HEK293 (cell line): ENCODE data around the gene SPON1.

Experiments
- CTCF ChIA-PET: fragments of 350-600 bp; formaldehyde crosslinking; extraction: SDS; loops from one replicate; lab custom pipeline; 2021; ENCODE audit warnings: antibody characterized with exemption; lab: Yijun Ruan, JAX
- POLR2A ChIA-PET: fragments of 300-600 bp; formaldehyde crosslinking; extraction: SDS; loops from one replicate; lab custom pipeline; 2020; ENCODE audit warnings: antibody characterized with exemption, inconsistent platforms; lab: Yijun Ruan, JAX
- H3K27ac ChIP-seq: fragments of 200-500 bp; sonication (Bioruptor generic); 2 replicates; pipeline ENCODE4 v1.5.1; 2014; ENCODE audit warnings: low read depth, low read length, control low read depth, inconsistent platforms; ENCODE audit errors: extremely low read depth
- H3K36me3 ChIP-seq, 2 experiments: fragments of 200-500 bp in 1 of 2; sonication (Bioruptor generic) in 1 of 2; 1 replicate in 1 of 2; 2 replicates in 1 of 2; pipeline ENCODE4 v1.5.1; 2014 to 2017; ENCODE audit warnings: inconsistent platforms in 2 of 2, low read length in 2 of 2; ENCODE audit not compliant: control insufficient read depth in 2 of 2, insufficient read depth in 1 of 2
- H3K4me1 ChIP-seq: fragments of 200-500 bp; sonication (Bioruptor generic); 2 replicates; pipeline ENCODE4 v1.5.1; 2014; ENCODE audit warnings: mild to moderate bottlenecking, low read length, inconsistent platforms; ENCODE audit not compliant: control insufficient read depth, insufficient read depth
- H3K4me3 ChIP-seq: 2 replicates; pipeline ENCODE4 v1.5.1; 2011; ENCODE audit warnings: low read depth, mild to moderate bottlenecking, control low read depth, low read length, moderate library complexity
- H3K9me3 ChIP-seq: fragments of 200-500 bp; sonication (Bioruptor generic); 2 replicates; pipeline ENCODE4 v1.5.1; 2014; ENCODE audit warnings: low read depth, low read length, inconsistent platforms; ENCODE audit not compliant: control insufficient read depth, insufficient read depth
- IKZF3 ChIP-seq: fragments of 450-650 bp; IDR thresholded peaks from 2 replicates; pipeline ENCODE4 v1.5.0; 2018; ENCODE audit warnings: missing biosample characterization, mild to moderate bottlenecking, missing genetic modification characterization, moderate library complexity
- MZF1 ChIP-seq: fragments of 450-650 bp; formaldehyde crosslinking; IDR thresholded peaks from 2 replicates; pipeline ENCODE4 v1.5.1; 2017; ENCODE audit warnings: missing biosample characterization, missing genetic modification characterization, borderline replicate concordance
- PRDM2 ChIP-seq: fragments of 450-650 bp; formaldehyde crosslinking; IDR thresholded peaks from 2 replicates; pipeline ENCODE4 v1.5.1; 2016; ENCODE audit warnings: missing biosample characterization, missing genetic modification characterization, borderline replicate concordance
- SCRT1 ChIP-seq: fragments of 450-650 bp; formaldehyde crosslinking; IDR thresholded peaks from 2 replicates; pipeline ENCODE4 v1.5.1; 2016; ENCODE audit warnings: missing biosample characterization, missing genetic modification characterization, borderline replicate concordance
- ZFP41 ChIP-seq: fragments of 450-650 bp; formaldehyde crosslinking; IDR thresholded peaks from 2 replicates; pipeline ENCODE4 v1.5.1; 2016; ENCODE audit warnings: missing biosample characterization, missing genetic modification characterization, borderline replicate concordance
- ZNF10 ChIP-seq: fragments of 450-650 bp; formaldehyde crosslinking; IDR thresholded peaks from 2 replicates; pipeline ENCODE4 v1.5.1; 2017; ENCODE audit warnings: missing biosample characterization, missing genetic modification characterization
- ZNF121 ChIP-seq: fragments of 450-650 bp; formaldehyde crosslinking; IDR thresholded peaks from 2 replicates; pipeline ENCODE4 v1.5.1; 2016; ENCODE audit warnings: missing biosample characterization, missing genetic modification characterization
- ZNF24 ChIP-seq: fragments of 450-650 bp; formaldehyde crosslinking; IDR thresholded peaks from 2 replicates; pipeline ENCODE4 v1.5.1; 2016; ENCODE audit warnings: missing biosample characterization, missing genetic modification characterization
- ZNF549 ChIP-seq: fragments of 450-650 bp; IDR thresholded peaks from 2 replicates; pipeline ENCODE4 v1.5.1; 2018; ENCODE audit warnings: missing biosample characterization, missing genetic modification characterization, mild to moderate bottlenecking, inconsistent platforms, moderate library complexity
- ZNF555 ChIP-seq: fragments of 450-650 bp; formaldehyde crosslinking; conservative IDR thresholded peaks from 2 replicates; pipeline ENCODE4 v1.5.1; 2017; ENCODE audit warnings: missing biosample characterization, mild to moderate bottlenecking, missing genetic modification characterization, inconsistent platforms
- ZNF596 ChIP-seq: fragments of 450-650 bp; IDR thresholded peaks from 2 replicates; pipeline ENCODE4 v1.5.0; 2018; ENCODE audit warnings: missing biosample characterization, mild to moderate bottlenecking, missing genetic modification characterization, moderate library complexity
- ZNF654 ChIP-seq: fragments of 450-650 bp; formaldehyde crosslinking; IDR thresholded peaks from 2 replicates; pipeline ENCODE4 v1.5.1; 2016; ENCODE audit warnings: low read depth, missing biosample characterization, missing genetic modification characterization
- ZSCAN18 ChIP-seq: fragments of 450-650 bp; formaldehyde crosslinking; IDR thresholded peaks from 2 replicates; pipeline ENCODE4 v1.5.1; 2016; ENCODE audit warnings: missing biosample characterization, missing genetic modification characterization
- TF ChIP-seq, protein P1 (sequence below): fragments of 450-650 bp; formaldehyde crosslinking; IDR thresholded peaks from 2 replicates; pipeline ENCODE4 v1.5.1; 2016; ENCODE audit warnings: missing biosample characterization, missing genetic modification characterization
- TF ChIP-seq, protein P2 (sequence below): fragments of 450-650 bp; formaldehyde crosslinking; IDR thresholded peaks from 2 replicates; pipeline ENCODE4 v1.5.1; 2016; ENCODE audit warnings: missing biosample characterization, missing genetic modification characterization
- TF ChIP-seq, protein P3 (sequence below): fragments of 450-650 bp; formaldehyde crosslinking; IDR thresholded peaks from 2 replicates; pipeline ENCODE4 v1.5.1; 2017; ENCODE audit warnings: missing biosample characterization, mild to moderate bottlenecking, missing genetic modification characterization, moderate library complexity

SPON1 gene

GRCh38 chr11:14218728-14219127 is 256.2 kb downstream of the SPON1 start (continued):
- TF ChIP-seq MZF1 (tag by site-specific recombination) (no peak), ZFP41 (tag by site-specific recombination) (no peak), ZNF24 (no peak), ZNF596 (tag by site-specific recombination) (no peak), IKZF3 (tag by site-specific recombination) (no peak), PRDM2 (tag by site-specific recombination) (no peak)
- TF ChIP-seq, protein P1, sequence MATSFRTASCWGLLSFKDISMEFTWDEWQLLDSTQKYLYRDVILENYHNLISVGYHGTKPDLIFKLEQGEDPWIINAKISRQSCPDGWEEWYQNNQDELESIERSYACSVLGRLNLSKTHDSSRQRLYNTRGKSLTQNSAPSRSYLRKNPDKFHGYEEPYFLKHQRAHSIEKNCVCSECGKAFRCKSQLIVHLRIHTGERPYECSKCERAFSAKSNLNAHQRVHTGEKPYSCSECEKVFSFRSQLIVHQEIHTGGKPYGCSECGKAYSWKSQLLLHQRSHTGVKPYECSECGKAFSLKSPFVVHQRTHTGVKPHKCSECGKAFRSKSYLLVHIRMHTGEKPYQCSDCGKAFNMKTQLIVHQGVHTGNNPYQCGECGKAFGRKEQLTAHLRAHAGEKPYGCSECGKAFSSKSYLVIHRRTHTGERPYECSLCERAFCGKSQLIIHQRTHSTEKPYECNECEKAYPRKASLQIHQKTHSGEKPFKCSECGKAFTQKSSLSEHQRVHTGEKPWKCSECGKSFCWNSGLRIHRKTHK (tag by site-specific recombination) = no peak
- TF ChIP-seq, protein P2, sequence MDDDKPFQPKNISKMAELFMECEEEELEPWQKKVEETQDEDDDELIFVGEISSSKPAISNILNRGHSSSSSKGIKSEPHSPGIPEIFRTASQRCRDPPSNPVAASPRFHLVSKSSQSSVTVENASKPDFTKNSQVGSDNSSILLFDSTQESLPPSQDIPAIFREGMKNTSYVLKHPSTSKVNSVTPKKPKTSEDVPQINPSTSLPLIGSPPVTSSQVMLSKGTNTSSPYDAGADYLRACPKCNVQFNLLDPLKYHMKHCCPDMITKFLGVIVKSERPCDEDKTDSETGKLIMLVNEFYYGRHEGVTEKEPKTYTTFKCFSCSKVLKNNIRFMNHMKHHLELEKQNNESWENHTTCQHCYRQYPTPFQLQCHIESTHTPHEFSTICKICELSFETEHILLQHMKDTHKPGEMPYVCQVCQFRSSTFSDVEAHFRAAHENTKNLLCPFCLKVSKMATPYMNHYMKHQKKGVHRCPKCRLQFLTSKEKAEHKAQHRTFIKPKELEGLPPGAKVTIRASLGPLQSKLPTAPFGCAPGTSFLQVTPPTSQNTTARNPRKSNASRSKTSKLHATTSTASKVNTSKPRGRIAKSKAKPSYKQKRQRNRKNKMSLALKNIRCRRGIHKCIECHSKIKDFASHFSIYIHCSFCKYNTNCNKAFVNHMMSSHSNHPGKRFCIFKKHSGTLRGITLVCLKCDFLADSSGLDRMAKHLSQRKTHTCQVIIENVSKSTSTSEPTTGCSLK = no peak
- TF ChIP-seq, all 188 proteins: peak for 0

DNA sequence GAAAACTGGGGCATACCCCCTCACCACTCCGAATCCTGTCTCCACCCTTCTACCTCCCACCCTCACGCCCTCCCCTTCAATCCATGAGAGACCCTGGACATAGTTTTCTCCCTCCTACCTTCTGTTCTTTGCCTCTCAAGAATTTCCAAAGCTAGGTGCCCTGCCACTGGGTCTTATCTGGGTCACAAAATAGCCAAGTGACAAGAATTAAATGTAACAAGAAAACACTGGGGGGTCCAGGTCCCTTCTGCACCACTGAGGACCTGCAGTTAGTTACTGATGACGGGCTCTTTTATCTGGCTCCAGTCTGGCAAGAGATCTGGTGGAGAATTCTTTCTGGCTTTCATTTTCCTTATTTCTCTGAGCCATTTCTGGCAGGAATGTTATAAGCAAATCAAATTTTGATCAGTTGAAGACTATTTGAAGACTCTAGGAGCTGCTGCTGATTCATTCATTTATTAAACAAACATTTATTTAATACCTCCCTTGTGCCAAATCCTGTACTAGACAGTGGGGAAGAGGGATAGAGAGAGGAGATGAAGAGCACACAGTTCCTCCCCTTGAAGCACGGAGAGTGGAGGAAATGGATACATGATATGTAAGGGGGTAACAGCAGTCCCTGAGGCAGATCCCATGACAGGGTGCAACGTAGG is 261.2 kb downstream of the SPON1 start:
- Histone ChIP-seq H3K4me3 (no peak overlapping the region), H3K27ac (no peak overlapping the region), H3K9me3 (no peaks in the 10 kb centered on the region), H3K4me1 (no peaks in the 10 kb centered on the region), H3K36me3 (no peaks in the 10 kb centered on the region)
- CTCF ChIA-PET = interaction anchor here (0.6 kb wide), 1 partner anchor 27 kb away, joined by 3 read pairs; no protein-coding TSS in a partner anchor
- POLR2A ChIA-PET = no interaction called here
- no peak for TF ChIP-seq ZNF121 (tag by site-specific recombination)
- no peak for TF ChIP-seq ZNF555
- TF ChIP-seq ZNF654 (tag by site-specific recombination) = no peak
- no peak for TF ChIP-seq ZNF10 (tag by site-specific recombination)
- no peak for TF ChIP-seq ZSCAN18 (tag by site-specific recombination)
- no peak for TF ChIP-seq ZNF549
- TF ChIP-seq, protein P3, sequence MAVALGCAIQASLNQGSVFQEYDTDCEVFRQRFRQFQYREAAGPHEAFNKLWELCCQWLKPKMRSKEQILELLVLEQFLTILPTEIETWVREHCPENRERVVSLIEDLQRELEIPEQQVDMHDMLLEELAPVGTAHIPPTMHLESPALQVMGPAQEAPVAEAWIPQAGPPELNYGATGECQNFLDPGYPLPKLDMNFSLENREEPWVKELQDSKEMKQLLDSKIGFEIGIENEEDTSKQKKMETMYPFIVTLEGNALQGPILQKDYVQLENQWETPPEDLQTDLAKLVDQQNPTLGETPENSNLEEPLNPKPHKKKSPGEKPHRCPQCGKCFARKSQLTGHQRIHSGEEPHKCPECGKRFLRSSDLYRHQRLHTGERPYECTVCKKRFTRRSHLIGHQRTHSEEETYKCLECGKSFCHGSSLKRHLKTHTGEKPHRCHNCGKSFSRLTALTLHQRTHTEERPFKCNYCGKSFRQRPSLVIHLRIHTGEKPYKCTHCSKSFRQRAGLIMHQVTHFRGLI (tag by site-specific recombination) = no peak
- TF ChIP-seq SCRT1 (tag by site-specific recombination) = no peak
